AML-193 (cell line): ENCODE data around the gene SLC48A1.

Source experiments
- DNase-seq, 2 experiments: peaks; one replicate each; lab custom pipeline; 2025; lab: John Stamatoyannopoulos, UW

The SLC48A1 gene

GRCh38 chr12:47758834-47759690 lies 14.0 kb upstream of the SLC48A1 start, which contains the start of gene RAPGEF3:
Gene RAPGEF3 (minus strand): TSS chr12:47758880. CDS start chr12:47758556, 324 bp downstream.
- DNase-seq: peak; percentile 68 to 74

GRCh38 chr12:47762850-47763465 lies 10.1 kb upstream of the SLC48A1 start:
- no peak for DNase-seq

DNA sequence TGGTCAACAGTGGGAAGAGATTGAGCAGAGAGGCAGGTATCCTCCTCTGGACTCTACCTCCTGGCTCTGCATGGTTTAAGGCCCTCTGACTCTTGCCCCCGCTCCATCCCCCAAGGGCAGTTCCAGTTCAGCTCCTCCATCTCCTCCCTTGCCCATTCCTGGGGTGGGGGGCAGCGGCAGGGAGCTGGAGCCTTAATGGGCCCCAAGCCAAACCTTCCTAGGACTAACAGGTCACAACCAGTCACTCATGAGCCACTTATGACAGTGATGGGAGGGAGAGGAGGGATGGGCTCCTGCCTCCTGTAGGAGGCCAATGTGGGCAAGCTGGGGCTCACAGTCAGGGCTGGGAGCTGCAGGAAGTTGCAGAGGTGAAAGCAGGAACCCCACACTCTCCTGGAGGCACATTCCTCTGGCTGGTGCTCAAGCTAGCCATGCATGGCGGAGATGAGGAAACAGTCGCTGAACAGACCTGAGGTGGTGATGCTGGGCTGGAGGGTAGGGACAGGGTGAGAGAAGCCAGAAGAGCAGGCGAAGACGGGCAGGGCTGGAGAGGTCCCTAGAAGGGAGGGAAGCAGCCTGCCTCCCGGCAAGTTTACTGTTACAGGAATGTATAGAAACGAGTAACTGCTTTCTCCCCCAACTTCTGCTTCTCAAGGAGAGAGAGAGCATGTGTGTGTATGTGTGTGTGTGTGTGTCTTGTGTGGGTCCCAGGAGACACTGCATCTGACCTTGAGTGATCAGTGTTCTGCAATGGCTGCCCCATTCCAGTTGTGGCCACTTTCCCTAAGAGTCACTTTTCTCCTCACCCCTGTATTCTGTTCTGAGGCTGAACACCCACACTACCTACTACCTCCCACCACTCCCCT lies 9.3 kb upstream of the SLC48A1 start:
- no peak for DNase-seq

GRCh38 chr12:47766502-47767215 lies 6.4 kb upstream of the SLC48A1 start:
- no peak for DNase-seq

DNA sequence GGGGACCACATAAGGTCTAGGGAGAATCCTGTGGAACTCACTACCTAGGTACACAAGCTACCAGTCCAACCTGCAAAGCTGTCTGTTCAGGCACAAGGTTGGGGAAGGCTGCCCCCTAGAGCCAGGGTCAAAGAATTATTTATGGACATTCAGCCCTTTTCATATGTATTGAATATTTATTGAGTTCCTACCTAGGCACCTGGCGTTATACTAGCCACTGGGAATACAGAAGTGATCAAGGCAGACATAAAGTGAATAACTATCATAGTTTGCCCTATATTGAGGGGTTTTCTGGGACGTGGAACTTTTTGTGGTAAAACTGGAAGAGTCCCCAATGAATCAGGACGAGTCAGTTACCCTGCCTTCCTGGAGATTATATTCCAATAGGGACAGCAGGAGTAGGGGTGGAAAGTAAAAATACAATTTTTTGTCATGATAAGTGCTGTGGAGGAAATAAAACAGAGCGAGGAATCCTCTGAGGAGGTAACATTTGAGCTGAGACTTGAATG lies 5.8 kb upstream of the SLC48A1 start:
- peak; percentile 58 to 73 for DNase-seq

DNA sequence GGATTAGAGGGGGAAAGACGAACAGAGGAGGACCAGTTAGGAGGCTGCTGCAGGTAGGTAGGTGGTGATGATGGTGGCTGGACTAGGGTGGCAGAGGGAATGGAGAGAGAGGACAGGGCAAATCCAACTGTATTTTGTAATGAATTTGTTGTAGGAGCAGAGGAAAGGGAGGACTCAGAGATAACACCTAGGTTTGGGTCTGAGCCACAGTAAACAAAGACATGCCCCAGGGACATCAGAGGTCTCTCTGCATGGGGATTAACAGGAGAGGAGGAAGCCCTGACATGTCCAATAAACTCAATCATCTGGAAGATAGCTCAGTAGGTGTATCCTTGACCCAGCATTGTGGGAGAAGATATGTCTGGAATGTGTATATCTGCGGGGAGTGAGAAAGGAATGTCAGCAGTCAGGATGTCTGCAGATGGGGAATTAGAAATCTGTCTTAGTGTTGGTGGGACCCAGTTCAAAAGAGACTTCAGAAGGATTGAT lies 4.7 kb upstream of the SLC48A1 start:
- no peak for DNase-seq

DNA sequence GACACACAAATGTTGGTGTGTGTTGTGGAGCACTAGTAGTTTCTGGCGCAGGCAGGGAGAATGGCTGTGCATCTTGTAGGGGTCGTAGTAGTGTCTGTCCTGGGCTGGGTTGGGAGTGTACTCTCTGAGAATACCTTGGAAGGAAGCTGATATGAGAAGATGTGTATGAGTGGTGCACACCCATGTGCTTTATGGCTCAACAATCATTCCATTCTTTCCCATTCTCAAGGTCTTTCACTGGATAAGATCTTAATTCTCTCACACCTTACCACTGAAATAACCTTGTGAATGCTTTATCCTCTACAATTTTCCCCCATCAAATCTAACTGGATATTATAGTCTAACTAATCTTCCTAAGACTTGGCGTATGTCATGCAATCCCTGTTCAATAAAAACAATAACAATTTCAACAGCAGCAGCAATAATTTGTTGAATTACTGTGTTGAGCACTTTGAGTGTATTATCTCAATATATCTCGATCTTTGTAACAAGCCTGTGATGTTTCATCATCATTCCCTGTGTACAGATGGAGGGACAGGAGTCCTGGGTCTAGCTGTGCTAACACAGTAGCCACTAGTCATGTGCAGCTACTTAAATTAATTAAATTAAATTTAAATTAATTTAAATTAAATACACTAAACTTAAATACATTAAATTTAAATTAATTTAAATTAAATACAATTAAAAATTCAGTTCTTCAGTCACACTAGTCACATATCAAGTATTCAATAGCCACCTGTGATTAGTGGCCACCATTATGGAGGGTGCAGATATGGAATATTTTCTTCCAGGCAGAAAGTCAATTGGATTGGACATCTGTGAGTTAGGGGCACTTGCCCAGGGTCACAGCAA lies 3.6 kb upstream of the SLC48A1 start:
- no peak for DNase-seq

DNA sequence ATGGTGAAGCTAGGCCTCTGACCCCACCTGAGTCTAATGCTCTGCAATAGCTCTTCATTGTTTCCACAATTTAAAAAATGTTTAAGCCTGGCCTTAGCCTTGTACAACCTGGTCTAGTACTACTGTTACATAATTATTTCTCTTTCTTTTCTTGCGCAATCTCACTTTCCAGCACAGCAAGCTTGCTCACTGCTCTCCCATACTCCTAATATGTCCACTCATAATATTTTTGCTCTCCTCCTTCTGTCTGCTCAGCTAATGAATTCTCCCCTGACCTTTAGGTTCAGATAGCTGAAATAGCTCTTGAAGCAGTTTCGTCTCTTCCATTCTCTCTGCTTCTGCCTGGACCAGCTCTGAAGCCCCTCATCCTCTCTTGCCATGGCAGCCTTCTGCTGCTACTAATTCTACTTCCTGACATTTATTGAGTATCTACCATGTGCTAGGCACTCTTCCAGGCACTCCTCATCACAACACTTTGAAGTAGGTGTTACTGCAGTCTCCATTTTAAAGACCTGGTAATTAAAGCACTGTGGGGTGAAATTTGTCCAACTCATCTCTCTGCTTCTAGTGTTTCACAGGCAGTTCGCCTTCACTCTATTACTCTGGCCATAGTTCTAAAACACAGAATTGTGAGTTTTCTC lies 2.8 kb upstream of the SLC48A1 start:
- DNase-seq: peak; percentile 82 to 90

DNA sequence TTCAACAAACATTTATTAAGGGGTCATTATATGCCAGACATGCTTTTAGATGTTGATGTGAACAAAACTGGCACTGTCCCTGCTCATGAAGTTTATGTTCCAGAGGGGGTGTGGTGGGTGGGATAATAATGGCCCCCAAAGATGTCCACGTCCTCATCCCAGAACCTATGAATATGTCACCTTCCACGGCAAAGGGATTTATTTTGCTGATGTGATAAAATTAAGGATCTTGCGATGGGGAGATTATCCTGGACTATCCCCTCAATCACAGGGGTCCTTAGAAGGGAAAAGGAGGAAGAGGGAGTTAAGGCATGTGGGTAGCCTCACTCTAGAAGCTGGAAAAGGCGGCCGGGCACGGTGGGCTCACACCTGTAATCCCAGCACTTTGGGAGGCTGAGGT lies 1.7 kb upstream of the SLC48A1 start:
- DNase-seq: no peak

DNA sequence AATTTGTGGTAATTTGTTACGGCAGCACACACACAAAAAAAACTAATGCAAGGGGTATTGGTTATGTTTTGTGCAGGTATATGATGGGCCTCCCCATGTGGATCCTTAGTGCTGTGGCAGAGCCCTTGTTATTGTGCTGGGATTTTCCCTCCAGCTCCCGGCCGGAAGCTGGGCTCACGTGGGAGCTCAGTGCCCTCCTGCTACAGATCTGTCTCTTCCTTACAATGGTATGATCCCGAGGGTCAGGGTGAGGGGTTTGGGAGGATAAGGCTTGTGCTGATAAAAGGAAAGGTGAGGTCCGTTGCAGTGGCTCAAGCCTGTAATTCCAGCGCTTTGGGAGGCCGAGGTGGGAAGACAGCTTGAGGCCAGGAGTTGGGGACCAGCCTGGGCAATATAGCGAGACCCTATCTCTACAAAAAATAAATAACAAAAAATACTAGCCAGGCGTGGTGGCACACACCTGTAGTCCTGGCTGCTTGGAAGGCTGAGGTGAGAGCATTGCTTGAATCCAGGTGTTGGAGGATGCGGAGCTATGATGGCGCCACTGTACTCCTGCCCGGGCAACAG lies 861 bp upstream of the SLC48A1 start:
- no peak for DNase-seq

GRCh38 chr12:47772738-47773061 lies 338 bp upstream of the SLC48A1 start:
- no peak for DNase-seq

- no peak for DNase-seq
Measured at GRCh38 chr12:47773858-47774580, 981 bp downstream of the SLC48A1 start.

GRCh38 chr12:47774663-47775062 lies 1.6 kb downstream of the SLC48A1 start:
- DNase-seq: no peak

GRCh38 chr12:47775100-47775911 lies 2.3 kb downstream of the SLC48A1 start:
- DNase-seq: peak; percentile 74 to 77

DNA sequence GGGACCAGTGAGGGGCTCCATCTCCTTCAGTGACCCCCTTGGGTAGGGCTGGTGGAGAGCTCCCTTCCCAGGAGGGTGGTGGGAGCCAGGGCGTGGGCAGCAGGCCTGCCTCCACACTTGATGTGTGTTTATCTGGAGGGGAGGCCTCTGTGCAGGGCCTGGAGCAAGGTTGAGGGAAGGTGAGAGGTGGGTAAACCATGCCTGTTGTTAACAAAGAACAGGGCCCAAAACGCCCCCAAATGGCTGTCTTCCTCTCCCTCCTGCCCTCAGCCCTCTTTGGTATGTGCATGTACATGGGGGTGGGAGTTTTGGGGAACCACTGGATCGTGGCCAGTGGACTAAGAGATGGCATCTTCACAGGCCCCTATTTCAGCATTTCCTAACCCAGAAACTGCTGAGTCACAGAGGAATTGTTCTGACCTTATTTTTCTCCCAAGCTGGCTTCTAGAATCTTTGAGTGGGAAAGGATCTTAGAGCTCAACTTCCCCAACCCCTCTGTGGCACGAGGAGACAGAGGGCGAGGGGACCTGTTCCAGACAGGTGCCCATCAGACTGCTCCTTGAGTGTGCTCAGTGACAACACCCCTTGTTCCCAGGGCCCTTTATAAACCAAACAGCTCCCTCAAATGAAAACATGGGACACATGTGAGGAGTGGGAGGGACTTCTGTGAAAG lies 3.6 kb downstream of the SLC48A1 start:
- DNase-seq: peak; percentile 23 to 47

DNA sequence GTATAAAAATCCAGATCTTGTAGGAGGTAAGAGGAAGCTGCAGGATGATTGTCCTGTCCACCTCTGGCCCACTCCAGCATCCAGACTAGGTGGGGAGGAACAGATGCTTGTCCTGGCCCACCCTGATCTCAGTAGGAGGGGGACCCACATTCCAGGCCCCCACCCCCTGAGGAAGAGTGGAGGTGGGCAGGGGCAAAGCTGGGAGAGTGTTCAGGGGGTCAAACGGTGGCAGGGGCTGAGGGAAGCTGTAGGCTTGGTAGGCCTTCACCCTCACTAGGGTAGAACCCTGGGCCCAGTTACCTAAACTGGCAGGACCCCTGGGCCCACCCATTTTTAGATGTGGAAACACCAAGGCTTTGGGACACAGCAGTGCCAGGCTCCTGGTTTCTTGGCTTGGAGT lies 4.1 kb downstream of the SLC48A1 start:
- no peak for DNase-seq

DNA sequence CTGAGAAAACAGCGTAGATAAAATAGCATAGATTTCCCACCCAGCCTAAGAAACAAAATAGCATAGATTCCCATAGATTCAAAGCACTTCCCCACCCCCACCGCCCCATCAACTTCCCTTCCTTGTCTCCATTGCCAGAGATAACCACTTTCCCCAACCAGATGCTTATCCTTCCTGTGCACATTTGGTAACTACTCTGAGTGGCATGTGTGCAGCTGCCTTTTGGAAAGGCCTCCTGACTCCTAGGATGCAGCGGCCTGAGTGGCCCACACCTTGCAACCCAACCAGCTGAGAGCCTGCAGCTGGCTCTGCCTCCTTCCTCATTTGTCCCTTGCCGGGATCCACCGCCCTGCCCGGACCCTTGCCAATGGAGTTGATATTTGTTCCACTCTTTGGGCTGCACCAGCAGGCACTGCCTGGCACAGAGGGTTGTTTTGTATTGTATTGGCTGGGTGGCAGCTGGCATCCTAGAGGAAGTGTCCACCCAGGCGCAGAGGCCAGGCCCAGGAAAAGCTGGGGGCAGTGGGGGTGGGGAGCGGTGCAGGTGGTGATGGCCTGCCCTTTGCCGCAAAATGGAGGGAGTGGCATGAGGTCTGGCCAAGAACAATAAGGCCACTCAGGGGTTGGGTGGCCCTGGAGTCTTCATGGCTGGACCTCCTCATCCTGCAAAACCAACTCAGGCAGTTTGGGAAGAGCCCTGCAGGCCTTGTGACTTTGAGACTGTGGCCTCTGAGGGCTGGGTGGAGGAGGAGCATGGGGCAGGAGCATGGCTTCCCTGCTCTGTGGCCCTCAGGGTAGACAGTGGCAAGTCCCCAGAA lies 4.9 kb downstream of the SLC48A1 start:
- peak; percentile 62 to 68 for DNase-seq
